ENCODE results near the gene OTX1.

Gene OTX1

GRCh38 chr2:63027220-63027619 lies 23.4 kb upstream of the OTX1 start:
- Histone ChIP-seq H3K9ac (ENCODE audit: low read length) (no peak overlapping the region), H3K4me3 (ENCODE audit: low read depth in 1 of 2, low read length in 2 of 2) (no peak overlapping the region), H3K9me3 (ENCODE audit: low read length) (no peaks in the 10 kb centered on the region), H3K36me3 (ENCODE audit: insufficient read depth, low read length) (peaks cover 12% of the 10 kb centered on the region), H3K4me1 (ENCODE audit: insufficient read depth, low read length) (no peaks in the 10 kb centered on the region), H3K27me3 (ENCODE audit: control insufficient read depth in 1 of 2, insufficient read depth in 2 of 2, low read length in 2 of 2) (no peaks in the 10 kb centered on the region), H3K27ac (ENCODE audit: low read depth, low read length) (no peak overlapping the region)

GRCh38 chr2:63029058-63029457 lies 21.6 kb upstream of the OTX1 start:
- peaks cover 7% of the 10 kb centered on the region for H3K36me3 ChIP-seq (ENCODE audit: insufficient read depth, low read length)
- no peak overlapping the region for H3K4me3 ChIP-seq (ENCODE audit: low read depth in 1 of 2, low read length in 2 of 2)
- no peaks in the 10 kb centered on the region for H3K4me1 ChIP-seq (ENCODE audit: insufficient read depth, low read length)
- H3K9me3 ChIP-seq (ENCODE audit: low read length), result no peaks in the 10 kb centered on the region
- H3K9ac ChIP-seq (ENCODE audit: low read length), result no peak overlapping the region
- no peaks in the 10 kb centered on the region for H3K27me3 ChIP-seq (ENCODE audit: control insufficient read depth in 1 of 2, insufficient read depth in 2 of 2, low read length in 2 of 2)
- H3K27ac ChIP-seq (ENCODE audit: low read depth, low read length), result no peak overlapping the region

GRCh38 chr2:63034526-63034925 lies 16.1 kb upstream of the OTX1 start:
- Histone ChIP-seq H3K4me3 (ENCODE audit: low read depth in 1 of 2, low read length in 2 of 2) (no peak overlapping the region), H3K9ac (ENCODE audit: low read length) (no peak overlapping the region)

GRCh38 chr2:63035169-63035568 lies 15.5 kb upstream of the OTX1 start:
- Histone ChIP-seq H3K4me3 (ENCODE audit: low read depth in 1 of 2, low read length in 2 of 2) (no peak overlapping the region), H3K9me3 (ENCODE audit: low read length) (no peaks in the 10 kb centered on the region), H3K4me1 (ENCODE audit: insufficient read depth, low read length) (no peaks in the 10 kb centered on the region), H3K36me3 (ENCODE audit: insufficient read depth, low read length) (no peaks in the 10 kb centered on the region), H3K27ac (ENCODE audit: low read depth, low read length) (no peak overlapping the region), H3K9ac (ENCODE audit: low read length) (no peak overlapping the region), H3K27me3 (ENCODE audit: control insufficient read depth in 1 of 2, insufficient read depth in 2 of 2, low read length in 2 of 2) (no peaks in the 10 kb centered on the region)

More at GRCh38 chr2:63034526-63034925, 16.1 kb upstream of the OTX1 start:
- Histone ChIP-seq H3K36me3 (ENCODE audit: insufficient read depth, low read length) (no peaks in the 10 kb centered on the region), H3K9me3 (ENCODE audit: low read length) (no peaks in the 10 kb centered on the region), H3K4me1 (ENCODE audit: insufficient read depth, low read length) (no peaks in the 10 kb centered on the region), H3K27ac (ENCODE audit: low read depth, low read length) (no peak overlapping the region), H3K27me3 (ENCODE audit: control insufficient read depth in 1 of 2, insufficient read depth in 2 of 2, low read length in 2 of 2) (no peaks in the 10 kb centered on the region)

- H3K36me3 ChIP-seq (ENCODE audit: insufficient read depth, low read length), result peaks cover 4% of the 10 kb centered on the region
- no peaks in the 10 kb centered on the region for H3K27me3 ChIP-seq (ENCODE audit: control insufficient read depth in 1 of 2, insufficient read depth in 2 of 2, low read length in 2 of 2)
- H3K4me3 ChIP-seq (ENCODE audit: low read depth in 1 of 2, low read length in 2 of 2), result no peak overlapping the region
- no peak overlapping the region for H3K9ac ChIP-seq (ENCODE audit: low read length)
- no peak overlapping the region for H3K27ac ChIP-seq (ENCODE audit: low read depth, low read length)
- H3K4me1 ChIP-seq (ENCODE audit: insufficient read depth, low read length), result no peaks in the 10 kb centered on the region
- no peaks in the 10 kb centered on the region for H3K9me3 ChIP-seq (ENCODE audit: low read length)
Measured at GRCh38 chr2:63035660-63036059, 15.0 kb upstream of the OTX1 start.

- Histone ChIP-seq H3K27me3 (ENCODE audit: control insufficient read depth in 1 of 2, insufficient read depth in 2 of 2, low read length in 2 of 2) (no peaks in the 10 kb centered on the region), H3K4me1 (ENCODE audit: insufficient read depth, low read length) (no peaks in the 10 kb centered on the region), H3K9me3 (ENCODE audit: low read length) (no peaks in the 10 kb centered on the region), H3K27ac (ENCODE audit: low read depth, low read length) (no peak overlapping the region), H3K36me3 (ENCODE audit: insufficient read depth, low read length) (peaks cover 4% of the 10 kb centered on the region), H3K4me3 (ENCODE audit: low read depth in 1 of 2, low read length in 2 of 2) (no peak overlapping the region), H3K9ac (ENCODE audit: low read length) (no peak overlapping the region)
Measured at GRCh38 chr2:63038034-63038433, 12.6 kb upstream of the OTX1 start.

GRCh38 chr2:63040586-63040985 lies 10.0 kb upstream of the OTX1 start:
- Histone ChIP-seq H3K9me3 (ENCODE audit: low read length) (no peaks in the 10 kb centered on the region), H3K4me1 (ENCODE audit: insufficient read depth, low read length) (no peaks in the 10 kb centered on the region), H3K9ac (ENCODE audit: low read length) (no peak overlapping the region), H3K4me3 (ENCODE audit: low read depth in 1 of 2, low read length in 2 of 2) (no peak overlapping the region), H3K36me3 (ENCODE audit: insufficient read depth, low read length) (peaks cover 15% of the 10 kb centered on the region), H3K27me3 (ENCODE audit: control insufficient read depth in 1 of 2, insufficient read depth in 2 of 2, low read length in 2 of 2) (peaks cover 0 to 7% of the 10 kb centered on the region in 2 donors), H3K27ac (ENCODE audit: low read depth, low read length) (no peak overlapping the region)

- no peak overlapping the region for H3K27ac ChIP-seq (ENCODE audit: low read depth, low read length)
- peaks cover 25% of the 10 kb centered on the region for H3K36me3 ChIP-seq (ENCODE audit: insufficient read depth, low read length)
- no peak overlapping the region for H3K4me3 ChIP-seq (ENCODE audit: low read depth in 1 of 2, low read length in 2 of 2)
- H3K27me3 ChIP-seq (ENCODE audit: control insufficient read depth in 1 of 2, insufficient read depth in 2 of 2, low read length in 2 of 2), result peaks cover 0 to 7% of the 10 kb centered on the region in 2 donors
- no peaks in the 10 kb centered on the region for H3K4me1 ChIP-seq (ENCODE audit: insufficient read depth, low read length)
- H3K9ac ChIP-seq (ENCODE audit: low read length), result no peak overlapping the region
- no peaks in the 10 kb centered on the region for H3K9me3 ChIP-seq (ENCODE audit: low read length)
Measured at GRCh38 chr2:63041592-63041991, 9.0 kb upstream of the OTX1 start.

GRCh38 chr2:63044362-63045327 lies 6.0 kb upstream of the OTX1 start:
- Histone ChIP-seq H3K9ac (ENCODE audit: low read length) (no peak overlapping the region), H3K9me3 (ENCODE audit: low read length) (no peaks in the 10 kb centered on the region), H3K27me3 (ENCODE audit: control insufficient read depth in 1 of 2, insufficient read depth in 2 of 2, low read length in 2 of 2) (peaks cover 19 to 37% of the 10 kb centered on the region in 2 donors), H3K36me3 (ENCODE audit: insufficient read depth, low read length) (peaks cover 26% of the 10 kb centered on the region), H3K4me1 (ENCODE audit: insufficient read depth, low read length) (peaks cover 9% of the 10 kb centered on the region), H3K27ac (ENCODE audit: low read depth, low read length) (no peak overlapping the region), H3K4me3 (ENCODE audit: low read depth in 1 of 2, low read length in 2 of 2) (no peak overlapping the region)

GRCh38 chr2:63046552-63046951 lies 4.1 kb upstream of the OTX1 start:
- peaks cover 21 to 54% of the 10 kb centered on the region in 2 donors for H3K27me3 ChIP-seq (ENCODE audit: control insufficient read depth in 1 of 2, insufficient read depth in 2 of 2, low read length in 2 of 2)
- no peak overlapping the region for H3K27ac ChIP-seq (ENCODE audit: low read depth, low read length)
- H3K4me3 ChIP-seq (ENCODE audit: low read depth in 1 of 2, low read length in 2 of 2), result no peak overlapping the region

GRCh38 chr2:63046961-63047320 lies 3.7 kb upstream of the OTX1 start:
- Histone ChIP-seq H3K36me3 (ENCODE audit: insufficient read depth, low read length) (peaks cover 21% of the 10 kb centered on the region), H3K27me3 (ENCODE audit: control insufficient read depth in 1 of 2, insufficient read depth in 2 of 2, low read length in 2 of 2) (peaks cover 21 to 58% of the 10 kb centered on the region in 2 donors), H3K4me1 (ENCODE audit: insufficient read depth, low read length) (peaks cover 19% of the 10 kb centered on the region), H3K4me3 (ENCODE audit: low read depth in 1 of 2, low read length in 2 of 2) (no peak overlapping the region), H3K27ac (ENCODE audit: low read depth, low read length) (no peak overlapping the region), H3K9me3 (ENCODE audit: low read length) (peaks cover 2% of the 10 kb centered on the region), H3K9ac (ENCODE audit: low read length) (no peak overlapping the region)

More at GRCh38 chr2:63046552-63046951, 4.1 kb upstream of the OTX1 start:
- Histone ChIP-seq H3K9me3 (ENCODE audit: low read length) (no peaks in the 10 kb centered on the region), H3K4me1 (ENCODE audit: insufficient read depth, low read length) (peaks cover 19% of the 10 kb centered on the region), H3K9ac (ENCODE audit: low read length) (no peak overlapping the region), H3K36me3 (ENCODE audit: insufficient read depth, low read length) (peaks cover 21% of the 10 kb centered on the region)
